Panc1 (cell line): ENCODE data around the gene VMO1. TPM values are rescaled to one million over a fixed set of nuclear protein-coding genes. Genes with fewer than 3 reads are reported as not detected.

Source experiments
- ATAC-seq: fragments of 200-7000 bp; cut with Tn5 transposase; 2 replicates; pipeline ENCODE4 v1.9.1; 2020; ENCODE audit warnings: mild to moderate bottlenecking, moderate library complexity
- BruUV-seq: library from RNA; stranded (reverse); fragments of 400-500 nt; replicated peaks from 2 replicates; lab custom pipeline; 2021; lab: Mats Ljungman, UMichigan
- CTCF ChIA-PET: fragments of 300-600 bp; sonication (Branson Sonifier 250); formaldehyde crosslinking; loops from one replicate; lab custom pipeline; 2022; ENCODE audit warnings: antibody characterized with exemption; lab: Charles Lee
- POLR2A ChIA-PET: fragments of 300-600 bp; sonication (Branson Sonifier 250); formaldehyde crosslinking; loops from one replicate; lab custom pipeline; 2022; ENCODE audit warnings: antibody characterized with exemption; lab: Charles Lee
- DNase-seq: peaks from one replicate; pipeline ENCODE4 v3.0.0-alpha.2; 2010; ENCODE audit warnings: low read depth, low spot score
- H3K27ac ChIP-seq: 2 replicates; pipeline ENCODE4 v1.5.1; 2011; ENCODE audit warnings: mild to moderate bottlenecking, low read length, inconsistent platforms
- H3K27me3 ChIP-seq: fragments of 200-500 bp; sonication (Bioruptor generic); 2 replicates; pipeline ENCODE4 v1.6.0; 2014; ENCODE audit warnings: low read length, inconsistent platforms; ENCODE audit not compliant: control insufficient read depth, insufficient read depth
- H3K36me3 ChIP-seq: fragments of 200-500 bp; sonication (Bioruptor generic); 2 replicates; pipeline ENCODE4 v1.5.1; 2014; ENCODE audit warnings: inconsistent platforms, mild to moderate bottlenecking, low read length, moderate library complexity; ENCODE audit not compliant: control insufficient read depth, insufficient read depth
- H3K4me1 ChIP-seq: 2 replicates; pipeline ENCODE4 v1.5.1; 2011; ENCODE audit warnings: inconsistent platforms, mild to moderate bottlenecking, low read length, moderate library complexity; ENCODE audit not compliant: control insufficient read depth, insufficient read depth
- H3K4me3 ChIP-seq, 2 experiments: 2 replicates each; pipeline ENCODE4 v1.5.1; 2011 to 2012; ENCODE audit warnings: low read depth in 2 of 2, low read length in 2 of 2, mild to moderate bottlenecking in 2 of 2, inconsistent platforms in 1 of 2, moderate library complexity in 1 of 2
- H3K9me3 ChIP-seq: fragments of 200-500 bp; sonication (Bioruptor generic); 2 replicates; pipeline ENCODE4 v1.5.1; 2014; ENCODE audit warnings: low read depth, mild to moderate bottlenecking, inconsistent platforms, low read length, moderate library complexity; ENCODE audit not compliant: control insufficient read depth, insufficient read depth
- POLR2AphosphoS5 ChIP-seq: IDR thresholded peaks from 2 replicates; pipeline ENCODE4 v1.6.1; 2012; ENCODE audit warnings: mild to moderate bottlenecking, low read depth, low read length, moderate library complexity
- SIN3A ChIP-seq: IDR thresholded peaks from 2 replicates; pipeline ENCODE4 v1.6.1; 2012; ENCODE audit warnings: low read depth, mild to moderate bottlenecking, low read length, moderate library complexity, borderline replicate concordance; ENCODE audit not compliant: insufficient read depth
- TCF7L2 ChIP-seq: IDR thresholded peaks from 2 replicates; pipeline ENCODE4 v1.6.1; 2011; ENCODE audit warnings: mild to moderate bottlenecking, low read depth, low read length, inconsistent platforms
- in situ Hi-C: cut with HindIII; loops from 2 replicates; pipeline ENCODE4 v1.10.0; 2016; ENCODE audit warnings: low sequenced_read_pairs, low pct_unique_long_range_greater_than_20kb
- intact Hi-C: fragments of 100-400 bp; cut with micrococcal nuclease; formaldehyde crosslinking; loops from one replicate; pipeline ENCODE4 v1.10.0; 2022; ENCODE audit not compliant: unreplicated experiment
- total RNA-seq: library from RNA; stranded (reverse); gene quantifications from one replicate; pipeline ENCODE4 v1.2.1, GENCODE V29; 2021; ENCODE audit not compliant: unreplicated experiment
- TF ChIP-seq, protein P1 (sequence below): fragments of 450-650 bp; IDR thresholded peaks from 2 replicates; pipeline ENCODE4 v1.5.1; 2017; ENCODE audit warnings: mild to moderate bottlenecking
- TF ChIP-seq, protein P2 (sequence below), 2 experiments: IDR thresholded peaks; 2 replicates each; pipeline ENCODE4 v1.6.1; 2011 to 2012; ENCODE audit warnings: low read depth in 2 of 2, control low read depth in 1 of 2, low read length in 1 of 2, mild to moderate bottlenecking in 1 of 2, moderate library complexity in 1 of 2; ENCODE audit not compliant: insufficient read depth in 1 of 2

The VMO1 gene
- total RNA-seq, 1 experiment from 2014 or later: 0.49 TPM

DNA sequence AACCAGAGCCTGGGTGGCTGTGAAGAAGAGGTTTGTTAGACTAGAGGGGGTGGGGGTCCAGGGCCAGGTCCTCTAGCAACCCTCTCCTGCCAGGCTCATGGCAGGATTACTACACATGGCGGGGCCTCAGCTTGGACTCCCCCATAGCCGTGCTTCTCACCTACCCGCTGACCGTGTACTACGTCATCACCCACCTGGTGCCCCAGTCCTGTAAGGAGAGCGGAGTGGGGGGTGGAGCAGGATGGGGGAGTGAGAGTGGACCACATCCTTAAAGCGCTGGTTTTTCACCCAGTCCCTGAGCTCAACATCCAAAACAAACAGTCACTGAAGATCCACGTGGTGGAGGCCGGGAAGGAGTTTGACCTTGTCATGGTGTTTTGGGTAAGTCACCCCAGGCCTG is 42.3 kb downstream of the VMO1 start:
- Histone ChIP-seq H3K4me3 (no peak overlapping the region), H3K27me3 (peaks cover 4% of the 10 kb centered on the region), H3K27ac (no peak overlapping the region), H3K4me1 (no peaks in the 10 kb centered on the region), H3K36me3 (no peaks in the 10 kb centered on the region), H3K9me3 (no peaks in the 10 kb centered on the region)
- ChIA-PET CTCF (no interaction called here), POLR2A (no interaction called here)
- DNase-seq: no peak
- in situ Hi-C loops (no loop called here), intact Hi-C loops (no loop called here)
- TF ChIP-seq, protein P1, sequence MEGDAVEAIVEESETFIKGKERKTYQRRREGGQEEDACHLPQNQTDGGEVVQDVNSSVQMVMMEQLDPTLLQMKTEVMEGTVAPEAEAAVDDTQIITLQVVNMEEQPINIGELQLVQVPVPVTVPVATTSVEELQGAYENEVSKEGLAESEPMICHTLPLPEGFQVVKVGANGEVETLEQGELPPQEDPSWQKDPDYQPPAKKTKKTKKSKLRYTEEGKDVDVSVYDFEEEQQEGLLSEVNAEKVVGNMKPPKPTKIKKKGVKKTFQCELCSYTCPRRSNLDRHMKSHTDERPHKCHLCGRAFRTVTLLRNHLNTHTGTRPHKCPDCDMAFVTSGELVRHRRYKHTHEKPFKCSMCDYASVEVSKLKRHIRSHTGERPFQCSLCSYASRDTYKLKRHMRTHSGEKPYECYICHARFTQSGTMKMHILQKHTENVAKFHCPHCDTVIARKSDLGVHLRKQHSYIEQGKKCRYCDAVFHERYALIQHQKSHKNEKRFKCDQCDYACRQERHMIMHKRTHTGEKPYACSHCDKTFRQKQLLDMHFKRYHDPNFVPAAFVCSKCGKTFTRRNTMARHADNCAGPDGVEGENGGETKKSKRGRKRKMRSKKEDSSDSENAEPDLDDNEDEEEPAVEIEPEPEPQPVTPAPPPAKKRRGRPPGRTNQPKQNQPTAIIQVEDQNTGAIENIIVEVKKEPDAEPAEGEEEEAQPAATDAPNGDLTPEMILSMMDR: no peak
- TF ChIP-seq POLR2AphosphoS5: no peak
- TF ChIP-seq, protein P2, sequence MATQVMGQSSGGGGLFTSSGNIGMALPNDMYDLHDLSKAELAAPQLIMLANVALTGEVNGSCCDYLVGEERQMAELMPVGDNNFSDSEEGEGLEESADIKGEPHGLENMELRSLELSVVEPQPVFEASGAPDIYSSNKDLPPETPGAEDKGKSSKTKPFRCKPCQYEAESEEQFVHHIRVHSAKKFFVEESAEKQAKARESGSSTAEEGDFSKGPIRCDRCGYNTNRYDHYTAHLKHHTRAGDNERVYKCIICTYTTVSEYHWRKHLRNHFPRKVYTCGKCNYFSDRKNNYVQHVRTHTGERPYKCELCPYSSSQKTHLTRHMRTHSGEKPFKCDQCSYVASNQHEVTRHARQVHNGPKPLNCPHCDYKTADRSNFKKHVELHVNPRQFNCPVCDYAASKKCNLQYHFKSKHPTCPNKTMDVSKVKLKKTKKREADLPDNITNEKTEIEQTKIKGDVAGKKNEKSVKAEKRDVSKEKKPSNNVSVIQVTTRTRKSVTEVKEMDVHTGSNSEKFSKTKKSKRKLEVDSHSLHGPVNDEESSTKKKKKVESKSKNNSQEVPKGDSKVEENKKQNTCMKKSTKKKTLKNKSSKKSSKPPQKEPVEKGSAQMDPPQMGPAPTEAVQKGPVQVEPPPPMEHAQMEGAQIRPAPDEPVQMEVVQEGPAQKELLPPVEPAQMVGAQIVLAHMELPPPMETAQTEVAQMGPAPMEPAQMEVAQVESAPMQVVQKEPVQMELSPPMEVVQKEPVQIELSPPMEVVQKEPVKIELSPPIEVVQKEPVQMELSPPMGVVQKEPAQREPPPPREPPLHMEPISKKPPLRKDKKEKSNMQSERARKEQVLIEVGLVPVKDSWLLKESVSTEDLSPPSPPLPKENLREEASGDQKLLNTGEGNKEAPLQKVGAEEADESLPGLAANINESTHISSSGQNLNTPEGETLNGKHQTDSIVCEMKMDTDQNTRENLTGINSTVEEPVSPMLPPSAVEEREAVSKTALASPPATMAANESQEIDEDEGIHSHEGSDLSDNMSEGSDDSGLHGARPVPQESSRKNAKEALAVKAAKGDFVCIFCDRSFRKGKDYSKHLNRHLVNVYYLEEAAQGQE (IDR thresholded peaks at IDR 0.05; ENCODE audit: insufficient read depth in 1 of 2, low read depth in 2 of 2, low read length in 1 of 2): no peak
- no peak for TF ChIP-seq SIN3A
- TF ChIP-seq TCF7L2: no peak
- no TSS peak for BruUV-seq
- no peak for ATAC-seq

DNA sequence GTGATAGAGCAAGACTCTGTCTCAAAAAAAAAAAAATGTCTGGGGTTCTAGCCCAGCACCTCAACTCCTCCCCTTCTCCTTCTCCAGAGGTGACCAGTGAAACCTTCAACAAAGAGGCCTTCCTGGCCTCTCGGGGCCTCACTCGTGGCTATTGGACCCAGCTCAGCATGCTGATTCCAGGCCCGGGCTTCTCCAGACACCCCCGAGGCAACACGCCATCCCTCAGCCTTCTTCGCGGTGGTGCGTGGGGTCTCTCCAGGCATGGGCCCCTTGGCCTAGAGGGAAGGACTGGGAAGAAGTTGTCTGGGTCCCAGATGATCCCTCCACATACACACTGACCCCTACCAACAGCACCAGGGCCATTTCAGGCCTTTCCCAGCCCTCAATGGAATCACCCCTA is 42.9 kb downstream of the VMO1 start:
- Histone ChIP-seq H3K9me3 (no peaks in the 10 kb centered on the region), H3K36me3 (no peaks in the 10 kb centered on the region), H3K4me1 (no peaks in the 10 kb centered on the region), H3K27me3 (peaks cover 6% of the 10 kb centered on the region; the same call in 1 of the 2 replicates), H3K27ac (no peak overlapping the region), H3K4me3 (no peak overlapping the region)
- BruUV-seq: no TSS peak
- TF ChIP-seq TCF7L2 (no peak), POLR2AphosphoS5 (no peak), SIN3A (no peak)
- TF ChIP-seq, protein P1: no peak
- TF ChIP-seq, protein P2 (IDR thresholded peaks at IDR 0.05; ENCODE audit: insufficient read depth in 1 of 2, low read depth in 2 of 2, low read length in 1 of 2): no peak
- intact Hi-C loops (no loop called here), in situ Hi-C loops (no loop called here)
- no peak for DNase-seq
- ATAC-seq: no peak
- CTCF ChIA-PET: no interaction called here
- POLR2A ChIA-PET: no interaction called here
